Tibial nerve (tissue), 3 donors: ENCODE data around the gene HYCC1.

Experiments
- CTCF ChIP-seq, 5 experiments: fragments of 200-600 bp in 3 of 5; fragments of 450-650 bp in 2 of 5; sonication (generic) in 3 of 5; IDR thresholded peaks; one replicate each; pipeline ENCODE4 v1.5.1; 2016 to 2019; ENCODE audit warnings: antibody characterized with exemption in 5 of 5, mild to moderate bottlenecking in 3 of 5, moderate library complexity in 2 of 5
- POLR2A ChIP-seq, 2 donors: fragments of 450-650 bp; IDR thresholded peaks; one replicate each; pipeline ENCODE4 v1.6.1; 2017; ENCODE audit warnings: antibody characterized with exemption in 2 of 2, mild to moderate bottlenecking in 2 of 2, moderate library complexity in 2 of 2

GRCh38 chr7:22992874-22993840 is 20.8 kb downstream of the HYCC1 start:
- TF ChIP-seq CTCF (IDR thresholded peaks at IDR 0.05) (no peak), POLR2A (IDR thresholded peaks at IDR 0.05) (no peak)
